K562 (cell line): ENCODE measurements around the gene KCNJ12. TPM values are rescaled to one million over a fixed set of nuclear protein-coding genes. Genes with fewer than 3 reads are reported as not detected.

Source experiments
- ATAC-seq: fragments of 200-7000 bp; cut with Tn5 transposase; 3 replicates; pipeline ENCODE4 v1.9.1; 2020; ENCODE audit warnings: moderate library complexity
- BruUV-seq: library from RNA; stranded (reverse); fragments of 400-500 nt; replicated peaks from 2 replicates; lab custom pipeline; 2021; lab: Mats Ljungman, UMichigan
- CTCF ChIA-PET: fragments of 300-600 bp; formaldehyde crosslinking; extraction: SDS; loops from one replicate; lab custom pipeline; 2021; ENCODE audit warnings: low intra/inter-chr PET ratio; lab: Yijun Ruan, JAX
- POLR2A ChIA-PET: fragments of 300-600, 350-650 bp; sonication (Branson Sonifier 250); formaldehyde crosslinking; extraction: SDS; loops from one replicate; lab custom pipeline; 2021; ENCODE audit warnings: antibody characterized with exemption, inconsistent platforms; lab: Yijun Ruan, JAX
- DNase-seq, 4 experiments: peaks; one replicate each; pipeline versions ENCODE4 v3.0.0 to v3.0.0-alpha.2; 2011 to 2018; ENCODE audit warnings: low spot score in 3 of 4, mixed read lengths in 3 of 4; ENCODE audit errors: extremely low read depth in 1 of 4
- FAIRE-seq: peaks from 2 replicates; lab custom pipeline; 2011; peaks lifted over from hg19 to GRCh38; lab: Jason Lieb, UNC
- H2AFZ ChIP-seq: 2 replicates; pipeline ENCODE4 v1.6.0; 2011; ENCODE audit warnings: low read depth, low read length, control low read depth, inconsistent platforms
- H3K27ac ChIP-seq: fragments of 200-600 bp; 3 replicates; pipeline ENCODE4 v1.8.0; 2011; ENCODE audit warnings: low read depth, mild to moderate bottlenecking, control low read depth, inconsistent platforms, low read length, moderate library complexity, mixed read lengths; ENCODE audit errors: extremely low read depth
- H3K27me3 ChIP-seq, 2 experiments: fragments of 300-600 bp in 1 of 2; 2 replicates in 1 of 2; 3 replicates in 1 of 2; pipeline versions ENCODE4 v1.6.0 to v1.8.0; 2011; ENCODE audit warnings: inconsistent platforms in 2 of 2, low read length in 2 of 2, mild to moderate bottlenecking in 1 of 2, mixed read lengths in 1 of 2, moderate library complexity in 1 of 2; ENCODE audit not compliant: control insufficient read depth in 2 of 2, insufficient read depth in 2 of 2
- H3K36me3 ChIP-seq: fragments of 300-600 bp; 3 replicates; pipeline ENCODE4 v1.8.0; 2011; ENCODE audit warnings: mild to moderate bottlenecking, low read length, inconsistent platforms; ENCODE audit not compliant: control insufficient read depth, insufficient read depth
- H3K4me1 ChIP-seq, 2 experiments: fragments of 200-600 bp in 1 of 2; replicated peaks in 1 of 2; 2 replicates in 1 of 2; 3 replicates in 1 of 2; pipeline versions ENCODE4 v1.5.1 to v1.8.0; 2011; ENCODE audit warnings: inconsistent platforms in 2 of 2, low read length in 2 of 2, mild to moderate bottlenecking in 1 of 2, mixed read lengths in 1 of 2, moderate library complexity in 1 of 2; ENCODE audit not compliant: control insufficient read depth in 2 of 2, insufficient read depth in 2 of 2
- H3K4me2 ChIP-seq: 2 replicates; pipeline ENCODE4 v1.6.1; 2011; ENCODE audit warnings: low read length, control low read depth, inconsistent platforms, mixed read lengths; ENCODE audit not compliant: insufficient read depth
- H3K4me3 ChIP-seq: fragments of 200-600 bp; sonication (generic), shearing (Covaris generic); 2 replicates; pipeline ENCODE4 v1.5.1; 2016; ENCODE audit warnings: control low read depth, inconsistent platforms
- H3K79me2 ChIP-seq: fragments of 200-600 bp; 3 replicates; pipeline ENCODE4 v1.8.0; 2011; ENCODE audit warnings: low read length, inconsistent platforms; ENCODE audit not compliant: control insufficient read depth, insufficient read depth
- H3K9ac ChIP-seq, 2 experiments: 2 replicates each; pipeline versions ENCODE4 v1.6.0 to v1.6.1; 2011; ENCODE audit warnings: low read depth in 2 of 2, low read length in 2 of 2, control low read depth in 1 of 2, inconsistent platforms in 1 of 2, mild to moderate bottlenecking in 1 of 2, mixed read lengths in 1 of 2; ENCODE audit not compliant: insufficient read depth in 1 of 2
- H3K9me1 ChIP-seq: one replicate; pipeline ENCODE4 v1.6.0; 2011; ENCODE audit warnings: inconsistent platforms, mild to moderate bottlenecking, low read length, moderate library complexity; ENCODE audit not compliant: control insufficient read depth, insufficient read depth
- H3K9me3 ChIP-seq: replicated peaks from 2 replicates; pipeline ENCODE4 v1.5.1; 2011; ENCODE audit warnings: low read depth, low read length, inconsistent platforms; ENCODE audit not compliant: control insufficient read depth, insufficient read depth
- H4K20me1 ChIP-seq: replicated peaks from 2 replicates; pipeline ENCODE4 v1.6.1; 2011; ENCODE audit warnings: low read length, inconsistent platforms, mixed read lengths; ENCODE audit not compliant: control insufficient read depth, insufficient read depth
- SOX6 ChIP-seq: fragments of 450-650 bp; IDR thresholded peaks from 2 replicates; pipeline ENCODE4 v1.6.1; 2014; ENCODE audit warnings: mild to moderate bottlenecking
- TFAM ChIP-seq: fragments of 250-450 bp; sonication (Bioruptor Pico); conservative IDR thresholded peaks from 2 replicates; pipeline ENCODE4 v1.5.0; 2021; ENCODE audit warnings: mild to moderate bottlenecking, moderate library complexity
- ZKSCAN1 ChIP-seq: fragments of 150-350 bp; IDR thresholded peaks from 2 replicates; pipeline ENCODE4 v1.6.1; 2016; ENCODE audit warnings: low read depth, low read length
- ZNF143 ChIP-seq: sonication (generic); formaldehyde crosslinking; IDR thresholded peaks from 2 replicates; pipeline ENCODE4 v1.9.0; 2022; ENCODE audit warnings: mild to moderate bottlenecking, missing genetic modification reagents
- ZNF282 ChIP-seq: sonication (generic); formaldehyde crosslinking; IDR thresholded peaks from 2 replicates; pipeline ENCODE4 v1.8.1; 2023; ENCODE audit warnings: missing genetic modification reagents
- WGBS: fragments of 100-300 bp; shearing (Covaris generic); methylation state at CpG from one replicate; pipeline ENCODE4 v1.1.6; 2016; ENCODE audit warnings: low coverage, mixed read lengths; ENCODE audit not compliant: insufficient coverage; ENCODE audit errors: missing lambda C conversion rate; 5-methylcytosine and 5-hydroxymethylcytosine counted together
- in situ Hi-C: fragments of 300-500 bp; cut with MboI; formaldehyde crosslinking; loops from 4 replicates; pipeline ENCODE4 v1.15.0; 2018; ENCODE audit warnings: inconsistent platforms, mixed read lengths
- intact Hi-C: fragments of 100-400 bp; cut with micrococcal nuclease; formaldehyde crosslinking; loops from 2 replicates; pipeline ENCODE4 v1.14.2; 2022
- polyA plus RNA-seq, 8 experiments: library from polyadenylated mRNA; depleted of rRNA in 4 of 8; stranded (reverse) in 5 of 8; unstranded in 3 of 8; fragments of >200 nt; fragmentation: Nextera tagmentation in 2 of 8; fragmentation: Illumina TruSeq in 1 of 8; extraction: Ambion mirVana in 2 of 8; extraction: Trizol in 1 of 8; gene quantifications; 2 replicates each; pipeline versions ENCODE4 v1.2.1 to v1.2.3, GENCODE V29; 2011 to 2014; ENCODE audit warnings: inconsistent platforms in 1 of 8, missing spikeins in 1 of 8
- total RNA-seq, 7 experiments: library from RNA; depleted of rRNA in 6 of 7; stranded (reverse); fragments of >200 nt in 6 of 7; fragmentation: Illumina TruSeq in 2 of 7; extraction: Trizol in 2 of 7; gene quantifications; 2 replicates each; pipeline versions ENCODE4 v1.2.1 to v1.2.3, GENCODE V29; 2011 to 2021; ENCODE audit warnings: low replicate concordance in 1 of 7
- TF ChIP-seq, protein P1 (sequence below): sonication (generic); formaldehyde crosslinking; IDR thresholded peaks from 2 replicates; pipeline ENCODE4 v1.8.1; 2022; ENCODE audit warnings: missing genetic modification reagents

Gene KCNJ12
- total and polyA plus RNA-seq, 9 of the 15 experiments (the other 6 are each of a cell fraction or from before 2014, with no cell fraction given), result 0.02 TPM; not detected in 8

- in situ Hi-C loops (no loop called here), intact Hi-C loops (no loop called here)
- H3K9me3 ChIP-seq, result no peaks in the 10 kb centered on the region
- H3K27me3 ChIP-seq, result peaks cover 0 to 44% of the 10 kb centered on the region in 2 experiments; a peak in 3 of 5 replicates
- POLR2A ChIA-PET, result interaction anchor here (0.9 kb wide), 1 partner anchor 23 kb away, joined by 3 read pairs; no protein-coding TSS in a partner anchor
- TF ChIP-seq ZKSCAN1 (no peak), ZNF143 (CRISPR knock-in tag) (no peak), SOX6 (no peak), TFAM (CRISPR knock-in tag) (no peak), ZNF282 (CRISPR knock-in tag) (no peak)
- TF ChIP-seq, protein P1, sequence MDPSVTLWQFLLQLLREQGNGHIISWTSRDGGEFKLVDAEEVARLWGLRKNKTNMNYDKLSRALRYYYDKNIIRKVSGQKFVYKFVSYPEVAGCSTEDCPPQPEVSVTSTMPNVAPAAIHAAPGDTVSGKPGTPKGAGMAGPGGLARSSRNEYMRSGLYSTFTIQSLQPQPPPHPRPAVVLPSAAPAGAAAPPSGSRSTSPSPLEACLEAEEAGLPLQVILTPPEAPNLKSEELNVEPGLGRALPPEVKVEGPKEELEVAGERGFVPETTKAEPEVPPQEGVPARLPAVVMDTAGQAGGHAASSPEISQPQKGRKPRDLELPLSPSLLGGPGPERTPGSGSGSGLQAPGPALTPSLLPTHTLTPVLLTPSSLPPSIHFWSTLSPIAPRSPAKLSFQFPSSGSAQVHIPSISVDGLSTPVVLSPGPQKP (CRISPR knock-in tag), result no peak
- H3K27ac ChIP-seq, result no peak overlapping the region
- peaks cover 0 to 23% of the 10 kb centered on the region in 2 experiments; a peak in 2 of 5 replicates for H3K4me1 ChIP-seq
- no peak for ATAC-seq
- H3K4me3 ChIP-seq, result no peak overlapping the region
- FAIRE-seq, result no peak
- no TSS peak for BruUV-seq
- no peaks in the 10 kb centered on the region for H3K36me3 ChIP-seq
- no peaks in the 10 kb centered on the region for H3K9me1 ChIP-seq
- no peak for DNase-seq
- CTCF ChIA-PET, result no interaction called here
- no peaks in the 10 kb centered on the region for H3K79me2 ChIP-seq
- H4K20me1 ChIP-seq, result no peaks in the 10 kb centered on the region; the same call in none of the 2 replicates
- 5% methylated on average over 9 of the region's 17 CpGs for WGBS
- no peak overlapping the region for H3K4me2 ChIP-seq
- H3K9ac ChIP-seq, result no peak overlapping the region
- H2AFZ ChIP-seq, result no peak overlapping the region
Measured at GRCh38 chr17:21373696-21374440, 2.3 kb upstream of the KCNJ12 start.
